H9 (cell line): Measurements from ENCODE around the gene EEF1E1. TPM values are rescaled to one million over a fixed set of nuclear protein-coding genes. Genes with fewer than 3 reads are reported as not detected.

Experiments
- DNase-seq: peaks from one replicate; pipeline ENCODE4 v3.0.0-alpha.2; 2017
- H2AFZ ChIP-seq: one replicate; pipeline ENCODE4 v1.6.1; 2013; ENCODE audit warnings: mild to moderate bottlenecking, low read length, control low read depth, moderate library complexity
- H2AK5ac ChIP-seq: 2 replicates; pipeline ENCODE4 v1.6.1; 2013; ENCODE audit warnings: low read length, control low read depth, mixed read lengths; ENCODE audit not compliant: insufficient read length
- H2BK120ac ChIP-seq: one replicate; pipeline ENCODE4 v1.6.1; 2013; ENCODE audit warnings: low read depth, mild to moderate bottlenecking, low read length, control low read depth, inconsistent platforms; ENCODE audit not compliant: poor library complexity, severe bottlenecking
- H2BK12ac ChIP-seq: 2 replicates; pipeline ENCODE4 v1.6.1; 2013; ENCODE audit warnings: low read length, control low read depth, mixed read lengths, low read depth; ENCODE audit not compliant: insufficient read length
- H2BK15ac ChIP-seq: 2 replicates; pipeline ENCODE4 v1.6.1; 2013; ENCODE audit warnings: low read depth, low read length, control low read depth
- H2BK20ac ChIP-seq: one replicate; pipeline ENCODE4 v1.6.1; 2013; ENCODE audit warnings: low read depth, mild to moderate bottlenecking, low read length, control low read depth, inconsistent platforms; ENCODE audit not compliant: poor library complexity, severe bottlenecking
- H2BK5ac ChIP-seq: 2 replicates; pipeline ENCODE4 v1.6.1; 2013; ENCODE audit warnings: low read length, control low read depth, mixed read lengths; ENCODE audit not compliant: insufficient read length
- H3K14ac ChIP-seq: 2 replicates; pipeline ENCODE4 v1.6.1; 2013; ENCODE audit warnings: low read length, control low read depth; ENCODE audit not compliant: insufficient read depth
- H3K18ac ChIP-seq: 2 replicates; pipeline ENCODE4 v1.6.1; 2013; ENCODE audit warnings: low read depth, mild to moderate bottlenecking, mixed read lengths, low read length, control low read depth; ENCODE audit not compliant: insufficient read length
- H3K23ac ChIP-seq: 2 replicates; pipeline ENCODE4 v1.6.1; 2013; ENCODE audit warnings: low read length, control low read depth, mixed read lengths, low read depth; ENCODE audit not compliant: insufficient read length
- H3K23me2 ChIP-seq: 2 replicates; pipeline ENCODE4 v1.6.1; 2013; ENCODE audit warnings: low read depth, mild to moderate bottlenecking, mixed read lengths, low read length, control low read depth; ENCODE audit not compliant: insufficient read length, poor library complexity, severe bottlenecking
- H3K27ac ChIP-seq: 2 replicates; pipeline ENCODE4 v1.5.1; 2013; ENCODE audit warnings: low read length, control low read depth, mixed read lengths, low read depth; ENCODE audit not compliant: insufficient read length
- H3K27me3 ChIP-seq: 2 replicates; pipeline ENCODE4 v1.6.1; 2013; ENCODE audit warnings: low read length, control low read depth, inconsistent platforms; ENCODE audit not compliant: insufficient read depth
- H3K4ac ChIP-seq: 2 replicates; pipeline ENCODE4 v1.6.1; 2013; ENCODE audit warnings: low read depth, mild to moderate bottlenecking, control low read depth, inconsistent platforms, low read length, moderate library complexity
- H3K4me1 ChIP-seq: 2 replicates; pipeline ENCODE4 v1.6.1; 2013; ENCODE audit warnings: low read length, control low read depth, inconsistent platforms; ENCODE audit not compliant: insufficient read depth
- H3K4me2 ChIP-seq: 2 replicates; pipeline ENCODE4 v1.6.1; 2013; ENCODE audit warnings: low read length, control low read depth, mixed read lengths; ENCODE audit not compliant: insufficient read length, insufficient read depth
- H3K56ac ChIP-seq: 2 replicates; pipeline ENCODE4 v1.6.1; 2013; ENCODE audit warnings: low read depth, mild to moderate bottlenecking, mixed read lengths, low read length, control low read depth; ENCODE audit not compliant: insufficient read length
- H3K79me1 ChIP-seq: 2 replicates; pipeline ENCODE4 v1.6.1; 2013; ENCODE audit warnings: low read depth, mild to moderate bottlenecking, moderate library complexity, low read length, control low read depth, inconsistent platforms; ENCODE audit not compliant: insufficient read depth, poor library complexity, severe bottlenecking
- H3K79me2 ChIP-seq: 2 replicates; pipeline ENCODE4 v1.6.1; 2013; ENCODE audit warnings: low read length, control low read depth, inconsistent platforms; ENCODE audit not compliant: insufficient read depth
- H3K9ac ChIP-seq: 2 replicates; pipeline ENCODE4 v1.6.1; 2013; ENCODE audit warnings: low read length, control low read depth, mixed read lengths; ENCODE audit not compliant: insufficient read length; ENCODE audit errors: extremely low read depth
- H3K9me3 ChIP-seq: one replicate; pipeline ENCODE4 v1.6.1; 2013; ENCODE audit warnings: low read depth, low read length, inconsistent platforms; ENCODE audit not compliant: control insufficient read depth
- H3T11ph ChIP-seq: one replicate; pipeline ENCODE4 v1.6.1; 2013; ENCODE audit warnings: mild to moderate bottlenecking, low read length, control low read depth, inconsistent platforms
- H4K20me1 ChIP-seq: one replicate; pipeline ENCODE4 v1.6.1; 2013; ENCODE audit not compliant: control insufficient read depth, insufficient read length, insufficient read depth
- H4K5ac ChIP-seq: 2 replicates; pipeline ENCODE4 v1.6.1; 2013; ENCODE audit warnings: low read depth, mild to moderate bottlenecking, mixed read lengths, low read length, control low read depth; ENCODE audit not compliant: insufficient read length
- H4K8ac ChIP-seq: replicated peaks from 2 replicates; pipeline ENCODE4 v1.6.1; 2013; ENCODE audit warnings: low read length, control low read depth, mixed read lengths, low read depth; ENCODE audit not compliant: insufficient read length
- H4K91ac ChIP-seq: 2 replicates; pipeline ENCODE4 v1.6.1; 2013; ENCODE audit warnings: low read depth, mild to moderate bottlenecking, moderate library complexity, mixed read lengths, low read length, control low read depth; ENCODE audit not compliant: insufficient read length
- H3K27ac Mint-ChIP-seq, 3 experiments: 2 replicates in 2 of 3; 3 replicates in 1 of 3; pipeline ENCODE4 v1.8.0; 2020 to 2021; ENCODE audit warnings: mixed read lengths in 3 of 3, mild to moderate bottlenecking in 1 of 3, moderate library complexity in 1 of 3
- H3K27me3 Mint-ChIP-seq: 2 replicates; pipeline ENCODE4 v1.8.0; 2021; ENCODE audit warnings: low read depth, mild to moderate bottlenecking, moderate library complexity, mixed read lengths
- H3K36me3 Mint-ChIP-seq, 3 experiments: 2 replicates in 2 of 3; 3 replicates in 1 of 3; pipeline ENCODE4 v1.8.0; 2020 to 2021; ENCODE audit warnings: low read depth in 3 of 3, mixed read lengths in 3 of 3; ENCODE audit not compliant: insufficient read depth in 1 of 3
- H3K4me1 Mint-ChIP-seq, 2 experiments: 2 replicates each; pipeline ENCODE4 v1.8.0; 2020; ENCODE audit warnings: mixed read lengths in 2 of 2
- H3K4me3 Mint-ChIP-seq, 2 experiments: 2 replicates in 1 of 2; 3 replicates in 1 of 2; pipeline ENCODE4 v1.8.0; 2020 to 2021; ENCODE audit warnings: mild to moderate bottlenecking in 2 of 2, mixed read lengths in 2 of 2, moderate library complexity in 1 of 2
- H3K9me3 Mint-ChIP-seq, 2 experiments: 2 replicates in 1 of 2; 3 replicates in 1 of 2; pipeline ENCODE4 v1.8.0; 2020; ENCODE audit warnings: mild to moderate bottlenecking in 2 of 2, mixed read lengths in 2 of 2, moderate library complexity in 1 of 2
- CTCF ChIP-seq: fragments of 200-600 bp; sonication (generic); conservative IDR thresholded peaks from 3 replicates; pipeline ENCODE4 v1.8.0; 2021; ENCODE audit warnings: antibody characterized with exemption, mild to moderate bottlenecking
- WGBS: extraction: QIAGEN DNeasy Blood & Tissue Kit; methylation state at CpG from one replicate; pipeline ENCODE4 v1.1.7; 2013; ENCODE audit warnings: missing lambda C conversion rate, low lambda C conversion rate, mixed read lengths; ENCODE audit not compliant: insufficient read length; ENCODE audit errors: extremely low coverage; 5-methylcytosine and 5-hydroxymethylcytosine counted together
- total RNA-seq: library from RNA; stranded (reverse); gene quantifications from 2 replicates; pipeline ENCODE4 v1.2.1, GENCODE V29; 2021

The EEF1E1 gene
- total RNA-seq, 1 experiment from 2014 or later = 71.8 TPM

GRCh38 chr6:8075704-8076103 lies 26.6 kb downstream of the EEF1E1 start:
- Histone ChIP-seq H2BK120ac (no peak overlapping the region), H2AFZ (no peak overlapping the region), H4K8ac (no peak overlapping the region), H4K5ac (no peak overlapping the region), H3K14ac (no peak overlapping the region), H3K27me3 (no peaks in the 10 kb centered on the region), H3K79me1 (no peaks in the 10 kb centered on the region), H3K9me3 (no peaks in the 10 kb centered on the region), H3K27ac (no peak overlapping the region), H2AK5ac (no peak overlapping the region), H2BK5ac (no peak overlapping the region), H4K20me1 (no peaks in the 10 kb centered on the region), H3K79me2 (no peaks in the 10 kb centered on the region), H3K4me1 (no peaks in the 10 kb centered on the region), H4K91ac (no peak overlapping the region), H3K9ac (no peak overlapping the region), H2BK15ac (no peak overlapping the region), H2BK12ac (no peak overlapping the region), H3K4me2 (no peak overlapping the region), H3K56ac (no peak overlapping the region), H3T11ph (no peak overlapping the region), H3K23me2 (no peaks in the 10 kb centered on the region), H3K23ac (no peak overlapping the region), H3K4ac (no peak overlapping the region), H2BK20ac (no peak overlapping the region), H3K18ac (no peak overlapping the region)
- peaks cover 16 to 24% (median 23%) of the 10 kb centered on the region in 3 experiments for H3K36me3 Mint-ChIP-seq
- H3K4me3 Mint-ChIP-seq = no peak overlapping the region
- peaks cover 0 to 6% of the 10 kb centered on the region in 2 experiments; a peak in 1 of 5 replicates for H3K9me3 Mint-ChIP-seq
- H3K27me3 Mint-ChIP-seq = peaks cover 4% of the 10 kb centered on the region; the same call in 1 of the 2 replicates
- no CpG with 5 or more reads among the region's 3 CpGs for WGBS
- H3K27ac Mint-ChIP-seq = no peak overlapping the region
- H3K4me1 Mint-ChIP-seq = no peaks in the 10 kb centered on the region
- DNase-seq = no peak
- TF ChIP-seq CTCF = no peak
